Left lung (tissue), 10 donors: ENCODE results near the gene COMT. TPM values are rescaled to one million over a fixed set of nuclear protein-coding genes. Genes with fewer than 3 reads are reported as not detected.
"Not testable (repeated sequence)": the region's sequence is repeated elsewhere in the genome, so short reads cannot be mapped to it uniquely, and the experiment has no call there.

ENCODE experiments used
- ATAC-seq: fragments of 200-7000 bp; cut with Tn5 transposase; one replicate; pipeline ENCODE4 v1.9.1; 2020; ENCODE audit warnings: moderate library complexity
- DNase-seq, 4 donors: peaks; one replicate each; pipeline ENCODE4 v3.0.0-alpha.2; 2013 to 2020
- H3K27ac ChIP-seq, 2 donors: fragments of 200-600 bp; sonication (generic) in 1 of 2; one replicate each; pipeline versions ENCODE4 v1.5.0 to v1.8.0; 2020 to 2021
- H3K27me3 ChIP-seq, 2 donors: fragments of 200-600 bp; sonication (generic) in 1 of 2; one replicate each; pipeline versions ENCODE4 v1.5.0 to v1.8.0; 2020 to 2021
- H3K36me3 ChIP-seq, 2 donors: fragments of 200-600 bp; sonication (generic) in 1 of 2; one replicate each; pipeline versions ENCODE4 v1.5.0 to v1.8.0; 2020 to 2021
- H3K4me1 ChIP-seq, 2 donors: fragments of 200-600 bp; one replicate each; pipeline ENCODE4 v1.8.0; 2021
- H3K4me3 ChIP-seq, 2 donors: fragments of 200-600 bp; sonication (generic) in 1 of 2; one replicate each; pipeline versions ENCODE4 v1.5.0 to v1.8.0; 2020 to 2021; ENCODE audit warnings: mild to moderate bottlenecking in 1 of 2
- H3K9me3 ChIP-seq, 2 donors: fragments of 200-600 bp; sonication (generic) in 1 of 2; one replicate each; pipeline versions ENCODE4 v1.5.0 to v1.8.0; 2020 to 2021
- CTCF ChIP-seq, 2 donors: fragments of 200-600 bp; sonication (generic) in 1 of 2; IDR thresholded peaks; one replicate each; pipeline versions ENCODE4 v1.5.0 to v1.8.0; 2021; ENCODE audit warnings: antibody characterized with exemption in 2 of 2
- intact Hi-C, 2 donors: fragments of 100-400 bp; cut with DNase I; formaldehyde crosslinking; loops; one replicate each; pipeline versions ENCODE4 v1.11.2 to v1.14.2; 2022
- polyA plus RNA-seq, 6 donors: library from polyadenylated mRNA; unstranded; fragments of 120-200 nt; gene quantifications; one replicate each; pipeline ENCODE4 v1.2.1, GENCODE V29; 2013; ENCODE audit not compliant: insufficient read length in 6 of 6
- total RNA-seq, 2 donors: library from RNA; stranded (reverse); fragmentation: NEBNext Ultra II Directional; extraction: Animal tissue kit (Norgen Biotek cat#: 25700); gene quantifications; one replicate each; pipeline ENCODE4 v1.2.1, GENCODE V29; 2021
- donor health status: DM: no; HTN: yes; CAD: no.
- donor health status: DM: no; HTN: no; CAD: no.

Gene COMT
- total and polyA plus RNA-seq, 8 donors: 90.1 to 249 (median 102) TPM

- intact Hi-C loops: no loop called here
- H3K27ac ChIP-seq: no peak overlapping the region
- H3K36me3 ChIP-seq: no peaks in the 10 kb centered on the region
- DNase-seq (peak in 1 of 4 donors; percentile 61), ATAC-seq (no peak)
- H3K4me1 ChIP-seq: peaks cover 0 to 15% of the 10 kb centered on the region in 2 donors
- H3K9me3 ChIP-seq: peaks cover 0 to 7% of the 10 kb centered on the region in 2 donors
- no peaks in the 10 kb centered on the region for H3K27me3 ChIP-seq
- no peak for TF ChIP-seq CTCF (IDR thresholded peaks at IDR 0.05)
- no peak overlapping the region for H3K4me3 ChIP-seq
Observed at GRCh38 chr22:19930551-19931486, 10.8 kb upstream of the COMT start.

DNA sequence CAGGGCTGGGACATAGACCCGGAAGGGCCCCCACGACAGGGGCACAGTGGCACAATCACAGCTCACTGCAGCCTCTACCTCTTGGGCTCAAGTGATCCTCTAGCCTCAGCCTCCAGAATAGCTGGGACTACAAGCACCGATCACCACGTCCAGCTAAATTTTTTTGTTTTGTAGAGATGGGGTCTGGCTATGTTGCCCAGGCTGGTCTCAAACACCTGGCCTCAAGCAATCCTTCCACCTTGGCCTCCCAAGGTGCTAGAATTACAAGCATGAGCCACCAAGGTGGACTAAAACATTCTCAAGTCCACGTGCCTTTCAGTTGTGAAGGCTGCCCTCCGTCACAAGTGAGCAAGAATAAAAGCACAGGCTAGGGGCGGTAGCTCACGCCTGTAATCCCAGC, 10.1 kb upstream of the COMT start:
- TF ChIP-seq CTCF (IDR thresholded peaks at IDR 0.05): no peak
- Histone ChIP-seq H3K27me3 (no peaks in the 10 kb centered on the region), H3K4me3 (no peak overlapping the region), H3K9me3 (peaks cover 0 to 10% of the 10 kb centered on the region in 2 donors), H3K27ac (no peak overlapping the region), H3K4me1 (peaks cover 0 to 15% of the 10 kb centered on the region in 2 donors), H3K36me3 (no peaks in the 10 kb centered on the region)
- DNase-seq (peak in 1 of 4 donors; percentile 15), ATAC-seq (no peak)
- intact Hi-C loops: no loop called here

DNA sequence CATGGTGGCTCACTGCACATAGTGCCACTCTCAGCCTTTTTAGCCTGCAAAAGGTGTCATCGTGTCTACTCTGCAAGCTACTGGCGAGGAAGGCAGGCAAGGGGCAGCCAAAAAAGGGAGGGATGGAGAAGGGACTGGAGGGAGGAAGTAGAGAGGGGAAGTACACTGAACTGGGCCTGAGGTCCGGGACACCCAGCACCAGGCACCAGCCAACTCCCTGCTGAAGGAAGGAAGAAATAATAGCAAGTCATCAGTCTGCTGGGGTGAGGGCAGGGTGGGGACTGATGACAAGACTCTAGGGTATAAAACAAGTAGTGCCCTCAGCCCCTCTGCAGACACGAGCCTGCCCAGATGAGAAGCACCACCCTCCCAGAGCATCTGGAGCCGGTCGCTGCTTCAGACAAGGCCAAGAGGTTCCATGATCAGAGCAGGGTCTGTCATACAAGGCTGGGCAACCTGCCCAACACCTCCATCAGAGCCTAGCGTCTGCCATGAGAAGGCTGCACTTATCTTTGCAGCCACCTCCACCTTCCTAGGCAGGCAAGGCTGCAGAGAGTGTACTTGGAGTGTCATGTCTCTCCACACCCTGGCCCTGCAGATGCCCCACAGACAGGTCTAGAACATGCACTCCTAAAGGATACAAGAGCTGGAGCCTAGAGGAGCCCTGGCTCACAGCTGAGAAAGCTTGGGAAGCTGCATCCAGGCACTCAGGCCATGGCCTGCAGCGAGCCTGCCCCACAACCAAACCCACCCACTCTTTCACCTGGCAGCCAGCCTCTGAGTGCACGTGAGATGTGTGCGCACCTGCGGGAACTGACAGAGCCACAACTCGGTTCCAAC, 9.0 kb upstream of the COMT start:
- intact Hi-C loops: no loop called here
- no peak overlapping the region for H3K4me3 ChIP-seq
- peak in 2 of 4 donors; percentile 44 to 71 for DNase-seq
- no peaks in the 10 kb centered on the region for H3K36me3 ChIP-seq
- H3K4me1 ChIP-seq: peaks cover 0 to 23% of the 10 kb centered on the region in 2 donors
- H3K9me3 ChIP-seq: peaks cover 0 to 10% of the 10 kb centered on the region in 2 donors
- peak; percentile 64 for ATAC-seq
- H3K27me3 ChIP-seq: no peaks in the 10 kb centered on the region
- H3K27ac ChIP-seq: peak overlapping the region in 1 of 2 donors; percentile 61
- no peak for TF ChIP-seq CTCF (IDR thresholded peaks at IDR 0.05)

- H3K9me3 ChIP-seq: peaks cover 0 to 10% of the 10 kb centered on the region in 2 donors
- H3K27me3 ChIP-seq: no peaks in the 10 kb centered on the region
- peak overlapping the region in 1 of 2 donors; percentile 61 for H3K27ac ChIP-seq
- no peak for ATAC-seq
- no peaks in the 10 kb centered on the region for H3K36me3 ChIP-seq
- H3K4me1 ChIP-seq: peaks cover 2 to 33% of the 10 kb centered on the region in 2 donors
- no peak overlapping the region for H3K4me3 ChIP-seq
- intact Hi-C loops: no loop called here
- no peak for TF ChIP-seq CTCF (IDR thresholded peaks at IDR 0.05)
- peak in 1 of 4 donors; percentile 35 for DNase-seq
Observed at GRCh38 chr22:19933341-19934241, 8.0 kb upstream of the COMT start.

- ATAC-seq, intact Hi-C loops, H3K4me3 ChIP-seq, H3K9me3 ChIP-seq, H3K27ac ChIP-seq, H3K36me3 ChIP-seq, DNase-seq, H3K27me3 ChIP-seq: not testable (repeated sequence)
- peaks cover 3 to 42% of the 10 kb centered on the region in 2 donors for H3K4me1 ChIP-seq
Observed at GRCh38 chr22:19935123-19935718, 6.4 kb upstream of the COMT start.
